ENCODE results near the gene UBL5. TPM values are rescaled to one million over a fixed set of nuclear protein-coding genes. Genes with fewer than 3 reads are reported as not detected.
A peak's percentile ranks its signal among the peaks of the same experiment; 100 is the strongest.
"Not testable (repeated sequence)": the region's sequence is repeated elsewhere in the genome, so short reads cannot be mapped to it uniquely, and the experiment has no call there.

The UBL5 gene
- 100 to 1,000 TPM; 277 to 363 (median 338) TPM for polyA plus RNA-seq (ENCODE audit: insufficient read length in 3 of 3)

- DNase-seq (ENCODE audit: low read depth in 3 of 3, low spot score in 2 of 3): peak; percentile 76 to 84 (median 76)
Observed at GRCh38 chr19:9827289-9828238, at the start of gene UBL5. Gene UBL5 (plus strand): TSS chr19:9827918. CDS start chr19:9828338, 420 bp downstream.

- no peak for DNase-seq (ENCODE audit: low read depth in 3 of 3, low spot score in 2 of 3)
Observed at GRCh38 chr19:9782338-9782737, 45.4 kb upstream of the UBL5 start.

- DNase-seq (ENCODE audit: low read depth in 3 of 3, low spot score in 2 of 3): not testable (repeated sequence)
Observed at GRCh38 chr19:9784163-9784496, 43.6 kb upstream of the UBL5 start.

- DNase-seq (ENCODE audit: low read depth in 3 of 3, low spot score in 2 of 3): peak; percentile 89 to 96 (median 94)
Observed at GRCh38 chr19:9785367-9786331, 42.1 kb upstream of the UBL5 start.

GRCh38 chr19:9786342-9786741, 41.4 kb upstream of the UBL5 start:
- DNase-seq (ENCODE audit: low read depth in 3 of 3, low spot score in 2 of 3): no peak

- no peak for DNase-seq (ENCODE audit: low read depth in 3 of 3, low spot score in 2 of 3)
Observed at GRCh38 chr19:9786819-9787218, 40.9 kb upstream of the UBL5 start.

- DNase-seq (ENCODE audit: low read depth in 3 of 3, low spot score in 2 of 3): not testable (repeated sequence)
Observed at GRCh38 chr19:9788604-9789003, 39.1 kb upstream of the UBL5 start.

- DNase-seq (ENCODE audit: low read depth in 3 of 3, low spot score in 2 of 3): no peak
Observed at GRCh38 chr19:9789066-9789465, 38.7 kb upstream of the UBL5 start.

- not testable (repeated sequence) for DNase-seq (ENCODE audit: low read depth in 3 of 3, low spot score in 2 of 3)
Observed at GRCh38 chr19:9789579-9789978, 38.1 kb upstream of the UBL5 start.

GRCh38 chr19:9791073-9791367, 36.7 kb upstream of the UBL5 start:
- not testable (repeated sequence) for DNase-seq (ENCODE audit: low read depth in 3 of 3, low spot score in 2 of 3)

GRCh38 chr19:9791552-9792205, 36.0 kb upstream of the UBL5 start:
- DNase-seq (ENCODE audit: low read depth in 3 of 3, low spot score in 2 of 3): peak; percentile 71 to 94 (median 92)

- DNase-seq (ENCODE audit: low read depth in 3 of 3, low spot score in 2 of 3): peak; percentile 84 to 92 (median 91)
Observed at GRCh38 chr19:9792206-9793070, 35.3 kb upstream of the UBL5 start.

GRCh38 chr19:9793071-9793591, 34.6 kb upstream of the UBL5 start:
- DNase-seq (ENCODE audit: low read depth in 3 of 3, low spot score in 2 of 3): no peak

- DNase-seq (ENCODE audit: low read depth in 3 of 3, low spot score in 2 of 3): peak in 1 of 3 donors; percentile 75
Observed at GRCh38 chr19:9796113-9796773, 31.5 kb upstream of the UBL5 start.

- DNase-seq (ENCODE audit: low read depth in 3 of 3, low spot score in 2 of 3): no peak
Observed at GRCh38 chr19:9797871-9798270, 29.8 kb upstream of the UBL5 start.

- DNase-seq (ENCODE audit: low read depth in 3 of 3, low spot score in 2 of 3): no peak
Observed at GRCh38 chr19:9799162-9799561, 28.6 kb upstream of the UBL5 start.

- no peak for DNase-seq (ENCODE audit: low read depth in 3 of 3, low spot score in 2 of 3)
Observed at GRCh38 chr19:9801976-9802375, 25.7 kb upstream of the UBL5 start.

- DNase-seq (ENCODE audit: low read depth in 3 of 3, low spot score in 2 of 3): no peak
Observed at GRCh38 chr19:9806803-9807202, 20.9 kb upstream of the UBL5 start.
